ENCODE data around the gene TEX13C.
"Not testable (repeated sequence)": the region's sequence is repeated elsewhere in the genome, so short reads cannot be mapped to it uniquely, and the experiment has no call there.

The TEX13C gene

GRCh38 chrX:125319646-125320521, at the start of gene TEX13C:
Gene TEX13C, plus strand, starts transcription at chrX:125319871. Its CDS starts 249 bp downstream, at chrX:125320120.
- DNase-seq (ENCODE audit: low spot score): no peak

DNA sequence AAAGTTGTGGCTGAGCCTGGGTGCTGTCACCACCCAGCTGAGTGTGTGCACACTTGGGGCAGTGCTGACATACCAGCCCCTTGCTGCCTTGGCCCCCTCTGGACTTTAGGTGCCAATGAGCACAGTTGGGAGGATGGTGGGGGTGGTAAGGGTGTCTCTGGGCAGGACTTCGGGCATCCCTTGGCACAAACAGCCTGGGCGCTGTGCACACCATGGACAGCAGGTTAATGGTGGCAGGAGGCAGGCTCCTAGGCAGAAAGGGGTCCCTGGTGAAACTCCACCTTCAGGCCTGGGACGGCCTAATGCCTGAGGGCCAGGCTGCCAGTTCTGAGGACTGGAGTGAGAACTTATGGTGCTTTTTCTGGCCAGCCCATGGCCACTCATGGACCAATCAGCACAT, 32.4 kb upstream of the TEX13C start:
- no peak for DNase-seq (ENCODE audit: low spot score)

DNA sequence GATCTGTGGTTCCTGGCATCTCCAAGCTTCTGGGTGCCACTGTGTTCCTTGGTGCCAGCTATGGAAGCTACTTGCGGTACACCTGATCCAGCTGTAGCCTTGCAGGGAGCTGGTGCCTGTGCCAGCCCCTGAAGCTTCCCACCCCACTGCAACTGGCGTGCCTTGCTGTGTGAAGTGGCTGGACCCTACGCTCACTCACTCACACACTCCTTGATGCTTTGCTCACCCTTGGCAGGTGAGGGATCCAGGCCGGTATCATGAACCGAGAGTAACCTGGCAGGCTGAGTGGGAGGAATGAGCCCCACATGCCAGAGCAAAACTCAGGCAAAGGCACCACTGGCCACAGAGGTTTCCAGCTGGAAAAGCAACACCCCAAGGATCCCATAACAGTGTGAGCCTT, 31.3 kb upstream of the TEX13C start:
- no peak for DNase-seq (ENCODE audit: low spot score)

GRCh38 chrX:125289209-125289608, 30.5 kb upstream of the TEX13C start:
- no peak for DNase-seq (ENCODE audit: low spot score)

- DNase-seq (ENCODE audit: low spot score): no peak
Observed at GRCh38 chrX:125289920-125290319, 29.8 kb upstream of the TEX13C start.

DNA sequence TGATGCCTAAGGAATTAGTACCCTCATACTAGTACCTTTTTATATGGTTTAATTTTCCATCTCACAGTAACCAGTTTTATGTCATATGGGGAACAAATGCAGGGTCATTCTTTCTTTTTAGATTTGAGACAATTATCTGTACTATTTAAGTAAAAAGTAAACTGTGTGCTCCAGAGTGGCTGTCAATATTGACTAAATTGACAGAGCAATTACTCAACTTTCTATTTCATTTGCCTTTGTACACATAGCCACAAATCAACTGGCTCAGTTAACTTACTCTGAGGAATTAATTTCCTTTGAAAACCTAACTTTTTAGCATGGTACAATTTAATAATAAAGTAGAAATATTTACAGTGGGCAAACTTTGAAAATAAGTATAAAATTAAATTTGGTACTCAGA, 28.5 kb upstream of the TEX13C start:
- no peak for DNase-seq (ENCODE audit: low spot score)

- no peak for DNase-seq (ENCODE audit: low spot score)
Observed at GRCh38 chrX:125293850-125294780, 25.6 kb upstream of the TEX13C start.

DNA sequence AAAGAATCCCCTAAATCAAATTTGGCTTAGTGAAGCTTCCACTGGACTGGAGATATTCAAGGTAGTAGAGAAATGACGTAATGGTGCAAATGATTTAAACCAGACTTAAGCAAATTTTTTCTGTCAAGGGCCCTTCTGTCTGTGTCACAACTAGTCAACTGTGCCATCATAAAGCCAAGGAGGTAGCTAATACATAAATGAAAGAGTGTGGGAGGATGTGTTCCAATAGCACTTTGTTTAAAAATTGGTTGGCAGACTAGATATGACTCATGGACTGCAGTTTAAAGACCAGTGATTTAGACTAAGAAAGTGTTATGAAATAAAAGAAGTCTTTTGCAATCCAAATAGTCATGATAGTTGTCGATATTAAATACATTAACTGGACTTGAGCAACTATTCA, 24.3 kb upstream of the TEX13C start:
- DNase-seq (ENCODE audit: low spot score): no peak

- DNase-seq (ENCODE audit: low spot score): no peak
Observed at GRCh38 chrX:125298871-125299270, 20.8 kb upstream of the TEX13C start.

DNA sequence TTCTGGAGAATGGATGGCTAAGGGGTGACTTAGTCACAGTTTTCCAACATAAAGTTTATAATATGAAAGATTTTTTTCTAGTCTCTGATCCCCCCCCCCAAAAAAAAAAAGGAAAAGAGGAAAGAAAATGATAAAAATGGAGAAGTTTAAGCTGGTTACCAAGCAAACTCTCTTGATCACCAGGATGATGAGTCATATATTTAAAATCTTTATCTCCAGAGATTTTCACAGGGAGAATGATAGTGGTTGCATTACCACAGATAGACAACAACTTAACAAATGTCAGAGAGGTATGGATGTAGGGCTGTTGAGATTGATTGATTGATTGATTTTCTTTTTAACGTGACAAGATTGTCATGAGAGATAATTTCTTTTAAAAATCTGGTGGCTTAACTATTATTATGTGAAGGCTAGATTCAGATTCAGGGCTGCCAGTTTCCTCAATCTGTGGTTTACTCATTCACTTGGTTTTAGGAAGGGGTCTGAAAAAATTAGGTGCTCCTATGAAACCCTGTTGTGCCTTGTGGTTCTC, 13.3 kb upstream of the TEX13C start:
- no peak for DNase-seq (ENCODE audit: low spot score)

- no peak for DNase-seq (ENCODE audit: low spot score)
Observed at GRCh38 chrX:125308653-125309052, 11.0 kb upstream of the TEX13C start.

GRCh38 chrX:125319166-125319565, 505 bp upstream of the TEX13C start:
- not testable (repeated sequence) for DNase-seq (ENCODE audit: low spot score)

- no peak for DNase-seq (ENCODE audit: low spot score)
Observed at GRCh38 chrX:125322431-125322830, 2.8 kb downstream of the TEX13C start.

DNA sequence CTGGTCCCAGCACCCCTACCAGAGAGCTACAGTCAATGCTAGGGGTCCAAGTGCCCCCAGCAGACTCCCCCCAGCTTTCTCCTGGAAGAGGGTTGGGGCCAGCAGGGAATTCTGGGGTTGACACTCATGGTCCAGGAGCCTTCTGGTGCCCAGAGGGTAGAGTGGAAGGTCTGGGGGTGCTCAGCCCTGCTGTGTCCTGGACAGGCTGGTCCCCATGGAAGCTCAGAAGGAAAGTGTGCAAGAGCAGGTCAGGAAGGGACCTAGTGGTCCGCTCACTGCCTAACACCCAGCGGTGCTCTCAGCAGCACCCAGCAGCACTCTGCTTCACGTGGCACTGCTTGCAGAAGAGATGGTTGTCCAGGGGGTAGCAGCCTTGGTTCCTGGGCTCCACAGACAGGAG, 6.9 kb downstream of the TEX13C start:
- DNase-seq (ENCODE audit: low spot score): no peak

DNA sequence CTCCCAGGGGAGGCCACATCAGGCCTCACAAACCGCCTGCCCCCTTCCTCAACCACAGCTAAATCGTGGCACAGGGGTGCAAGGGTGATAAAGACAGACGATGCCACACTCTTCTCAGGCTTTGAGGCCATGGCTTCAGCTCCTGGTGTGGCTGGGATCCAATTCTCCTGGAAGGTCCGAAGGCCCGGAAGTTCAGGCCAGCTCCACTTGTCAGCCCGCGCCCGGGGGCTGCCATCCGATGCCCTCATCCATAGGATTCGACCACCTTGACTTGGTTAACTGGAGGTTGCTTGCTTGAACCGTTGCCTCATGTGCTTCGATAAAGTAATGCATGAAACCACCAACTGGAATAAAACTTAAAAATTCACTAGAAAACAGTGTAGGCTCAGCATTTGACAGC, 8.2 kb downstream of the TEX13C start:
- no peak for DNase-seq (ENCODE audit: low spot score)

DNA sequence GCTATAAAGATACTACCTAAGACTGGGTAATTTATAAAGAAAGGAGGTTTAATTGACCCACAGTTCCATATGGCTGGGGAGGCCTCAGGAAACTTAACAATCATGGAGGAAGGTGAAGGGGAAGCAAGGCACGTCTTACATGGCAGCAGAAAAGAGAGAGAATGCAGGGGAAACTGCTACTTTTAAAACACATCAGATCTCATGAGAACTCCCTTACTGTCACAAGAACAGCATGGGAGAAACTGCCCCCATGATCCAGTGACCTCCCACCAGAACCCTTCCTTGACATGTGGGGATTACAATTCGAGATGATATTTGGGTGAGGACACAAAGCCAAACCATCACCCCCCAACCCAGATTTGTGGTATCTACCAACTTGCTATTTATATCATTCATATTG, 13.9 kb downstream of the TEX13C start:
- DNase-seq (ENCODE audit: low spot score): no peak

DNA sequence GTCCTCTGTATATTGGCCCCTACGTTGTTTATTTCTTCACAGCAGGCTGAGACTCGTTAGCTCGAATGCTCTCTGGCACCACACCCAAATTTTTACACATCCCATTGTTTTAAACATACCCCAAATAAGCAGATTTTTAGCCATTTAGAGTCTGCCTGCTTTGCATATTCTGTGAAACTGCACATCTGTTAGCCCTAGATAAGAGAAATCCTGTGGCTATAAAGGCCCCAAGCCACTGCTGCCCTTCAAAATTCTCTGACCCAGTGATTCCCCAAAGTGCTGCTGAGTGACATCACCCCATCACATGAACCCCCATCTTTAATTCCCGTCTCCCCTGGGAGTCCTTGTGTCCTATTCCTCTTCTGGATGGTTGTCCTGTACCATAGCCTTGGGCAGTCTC, 20.8 kb downstream of the TEX13C start:
- DNase-seq (ENCODE audit: low spot score): no peak

- DNase-seq (ENCODE audit: low spot score): no peak
Observed at GRCh38 chrX:125374169-125374568, 54.5 kb downstream of the TEX13C start.

All from ecto neural progenitor cell (in vitro differentiated cells).